Natural killer cell (primary cell): ENCODE measurements around the gene TNNT3. TPM values are rescaled to one million over a fixed set of nuclear protein-coding genes. Genes with fewer than 3 reads are reported as not detected.

Experiments
- ATAC-seq, 3 donors: fragments of 150-1000 bp in 2 of 3; fragments of 200-7000 bp in 1 of 3; cut with Tn5 transposase; 1 replicate in 1 of 3; 2 replicates in 2 of 3; pipeline ENCODE4 v1.10.0; 2021; ENCODE audit warnings: mild to moderate bottlenecking in 2 of 3, moderate library complexity in 2 of 3
- DNase-seq, 2 donors: peaks; one replicate each; pipeline versions ENCODE4 v3.0.0 to v3.0.0-alpha.2; 2013 to 2021; ENCODE audit warnings: mixed read lengths in 1 of 2
- H3K27ac ChIP-seq: one replicate; pipeline ENCODE4 v1.5.1; 2013; ENCODE audit warnings: mild to moderate bottlenecking, low read length
- H3K27me3 ChIP-seq: one replicate; pipeline ENCODE4 v1.6.1; 2013; ENCODE audit warnings: low read length; ENCODE audit not compliant: control insufficient read depth, insufficient read depth
- H3K36me3 ChIP-seq: one replicate; pipeline ENCODE4 v1.6.1; 2013; ENCODE audit warnings: low read length; ENCODE audit not compliant: control insufficient read depth, insufficient read depth
- H3K4me1 ChIP-seq: one replicate; pipeline ENCODE4 v1.6.1; 2013; ENCODE audit warnings: low read length; ENCODE audit not compliant: control insufficient read depth, insufficient read depth
- H3K4me3 ChIP-seq: one replicate; pipeline ENCODE4 v1.5.1; 2013; ENCODE audit warnings: low read length
- H3K9me3 ChIP-seq: one replicate; pipeline ENCODE4 v1.6.1; 2013; ENCODE audit warnings: low read length; ENCODE audit not compliant: control insufficient read depth, insufficient read depth
- H3K27ac Mint-ChIP-seq, 2 donors: one replicate each; pipeline ENCODE4 v1.8.0; 2022; ENCODE audit warnings: mild to moderate bottlenecking in 2 of 2, mixed read lengths in 2 of 2, moderate library complexity in 1 of 2
- H3K27me3 Mint-ChIP-seq, 2 donors: one replicate each; pipeline ENCODE4 v1.8.0; 2022; ENCODE audit warnings: low read depth in 2 of 2, mixed read lengths in 2 of 2
- H3K36me3 Mint-ChIP-seq: one replicate; pipeline ENCODE4 v1.8.0; 2022; ENCODE audit warnings: mixed read lengths
- H3K4me1 Mint-ChIP-seq, 2 donors: one replicate each; pipeline ENCODE4 v1.8.0; 2022; ENCODE audit warnings: mixed read lengths in 2 of 2
- H3K4me3 Mint-ChIP-seq: one replicate; pipeline ENCODE4 v1.8.0; 2022; ENCODE audit warnings: mild to moderate bottlenecking, moderate library complexity, mixed read lengths
- H3K9me3 Mint-ChIP-seq, 2 donors: one replicate each; pipeline ENCODE4 v1.8.0; 2022; ENCODE audit warnings: mixed read lengths in 2 of 2
- WGBS: methylation state at CpG from one replicate; pipeline ENCODE4 v1.1.7; 2013; ENCODE audit warnings: missing lambda C conversion rate; ENCODE audit not compliant: insufficient coverage; 5-methylcytosine and 5-hydroxymethylcytosine counted together
- intact Hi-C: fragments of 100-400 bp; cut with micrococcal nuclease; formaldehyde crosslinking; loops from one replicate; pipeline ENCODE4 v1.14.2; 2022
- total RNA-seq, 4 donors: library from RNA; stranded (reverse); fragments of 120-200 nt in 1 of 4; gene quantifications; one replicate each; pipeline versions ENCODE4 v1.2.3 to v1.2.4, GENCODE V29; 2013 to 2022
- TF ChIP-seq, protein P1 (sequence below): fragments of 200-600 bp; IDR thresholded peaks from one replicate; pipeline ENCODE4 v1.8.0; 2022; ENCODE audit warnings: antibody characterized with exemption

Gene TNNT3
- total RNA-seq, 3 donors from 2014 or later (not counting 1 experiment from before 2014, with no cell fraction given): 15.8 to 27.9 (median 26.2) TPM

GRCh38 chr11:1970956-1971355 lies 51.5 kb downstream of the TNNT3 start:
- intact Hi-C loops: no loop called here
- H3K27ac ChIP-seq: no peak overlapping the region
- TF ChIP-seq, protein P1, sequence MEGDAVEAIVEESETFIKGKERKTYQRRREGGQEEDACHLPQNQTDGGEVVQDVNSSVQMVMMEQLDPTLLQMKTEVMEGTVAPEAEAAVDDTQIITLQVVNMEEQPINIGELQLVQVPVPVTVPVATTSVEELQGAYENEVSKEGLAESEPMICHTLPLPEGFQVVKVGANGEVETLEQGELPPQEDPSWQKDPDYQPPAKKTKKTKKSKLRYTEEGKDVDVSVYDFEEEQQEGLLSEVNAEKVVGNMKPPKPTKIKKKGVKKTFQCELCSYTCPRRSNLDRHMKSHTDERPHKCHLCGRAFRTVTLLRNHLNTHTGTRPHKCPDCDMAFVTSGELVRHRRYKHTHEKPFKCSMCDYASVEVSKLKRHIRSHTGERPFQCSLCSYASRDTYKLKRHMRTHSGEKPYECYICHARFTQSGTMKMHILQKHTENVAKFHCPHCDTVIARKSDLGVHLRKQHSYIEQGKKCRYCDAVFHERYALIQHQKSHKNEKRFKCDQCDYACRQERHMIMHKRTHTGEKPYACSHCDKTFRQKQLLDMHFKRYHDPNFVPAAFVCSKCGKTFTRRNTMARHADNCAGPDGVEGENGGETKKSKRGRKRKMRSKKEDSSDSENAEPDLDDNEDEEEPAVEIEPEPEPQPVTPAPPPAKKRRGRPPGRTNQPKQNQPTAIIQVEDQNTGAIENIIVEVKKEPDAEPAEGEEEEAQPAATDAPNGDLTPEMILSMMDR: no peak
- H3K27me3 Mint-ChIP-seq: no peaks in the 10 kb centered on the region
- H3K27ac Mint-ChIP-seq: no peak overlapping the region
- no peaks in the 10 kb centered on the region for H3K36me3 ChIP-seq
- H3K27me3 ChIP-seq: no peaks in the 10 kb centered on the region
- no peaks in the 10 kb centered on the region for H3K4me1 ChIP-seq
- WGBS: 84% methylated on average over 9 of the region's 15 CpGs
- DNase-seq (no peak), ATAC-seq (no peak)
- H3K9me3 Mint-ChIP-seq: no peaks in the 10 kb centered on the region
- H3K4me3 ChIP-seq: no peak overlapping the region
- no peaks in the 10 kb centered on the region for H3K4me1 Mint-ChIP-seq
- no peak overlapping the region for H3K4me3 Mint-ChIP-seq
- H3K9me3 ChIP-seq: no peaks in the 10 kb centered on the region
- H3K36me3 Mint-ChIP-seq: no peaks in the 10 kb centered on the region

- H3K9me3 ChIP-seq: no peaks in the 10 kb centered on the region
- ATAC-seq (no peak), DNase-seq (no peak)
- WGBS: no CpG with 5 or more reads among the region's 13 CpGs
- no peaks in the 10 kb centered on the region for H3K4me1 ChIP-seq
- no peak overlapping the region for H3K4me3 ChIP-seq
- Mint-ChIP-seq H3K4me1 (no peaks in the 10 kb centered on the region), H3K36me3 (no peaks in the 10 kb centered on the region), H3K27ac (no peak overlapping the region), H3K9me3 (no peaks in the 10 kb centered on the region), H3K27me3 (no peaks in the 10 kb centered on the region), H3K4me3 (no peak overlapping the region)
- TF ChIP-seq, protein P1: no peak
- no peaks in the 10 kb centered on the region for H3K27me3 ChIP-seq
- H3K27ac ChIP-seq: no peak overlapping the region
- intact Hi-C loops: no loop called here
- H3K36me3 ChIP-seq: no peaks in the 10 kb centered on the region
Measured at GRCh38 chr11:1975185-1975584, 55.7 kb downstream of the TNNT3 start.

- no peak overlapping the region for H3K4me3 Mint-ChIP-seq
- H3K36me3 ChIP-seq: no peaks in the 10 kb centered on the region
- H3K27ac Mint-ChIP-seq: no peak overlapping the region
- no peaks in the 10 kb centered on the region for H3K9me3 Mint-ChIP-seq
- no peaks in the 10 kb centered on the region for H3K9me3 ChIP-seq
- no CpG with 5 or more reads among the region's 26 CpGs for WGBS
- DNase-seq: no peak
- no peaks in the 10 kb centered on the region for H3K27me3 Mint-ChIP-seq
- TF ChIP-seq, protein P1: no peak
- H3K4me3 ChIP-seq: no peak overlapping the region
- ATAC-seq: no peak
- intact Hi-C loops: no loop called here
- no peaks in the 10 kb centered on the region for H3K36me3 Mint-ChIP-seq
- H3K27ac ChIP-seq: no peak overlapping the region
- H3K27me3 ChIP-seq: no peaks in the 10 kb centered on the region
- no peaks in the 10 kb centered on the region for H3K4me1 ChIP-seq
- no peaks in the 10 kb centered on the region for H3K4me1 Mint-ChIP-seq
Measured at GRCh38 chr11:1978720-1979473, 59.4 kb downstream of the TNNT3 start.

DNA sequence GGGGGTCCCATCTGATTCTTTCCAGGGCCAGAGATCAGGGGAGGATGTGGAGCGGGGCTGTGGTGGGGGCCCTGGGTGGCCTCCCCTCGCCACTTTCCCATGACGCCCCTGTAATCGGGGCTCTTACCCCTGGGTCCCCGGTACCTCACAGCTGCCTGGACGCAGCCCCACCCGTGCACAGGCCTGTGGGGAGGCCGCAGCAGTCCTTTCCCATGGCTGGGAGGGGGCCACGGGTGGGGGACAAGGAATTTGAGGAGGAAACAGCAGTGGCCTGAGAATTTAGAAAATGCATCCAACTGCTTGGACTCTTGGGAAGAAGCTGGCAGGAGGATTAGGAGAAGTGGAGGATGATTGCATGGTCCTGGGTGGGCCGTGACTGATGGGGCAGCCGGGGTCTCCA lies 60.1 kb downstream of the TNNT3 start:
- H3K27ac Mint-ChIP-seq: no peak overlapping the region

More for the DNA sequence above, 60.1 kb downstream of the TNNT3 start:
- H3K4me1 Mint-ChIP-seq: no peaks in the 10 kb centered on the region
- no peaks in the 10 kb centered on the region for H3K27me3 Mint-ChIP-seq
- H3K36me3 ChIP-seq: no peaks in the 10 kb centered on the region
- H3K27ac ChIP-seq: no peak overlapping the region
- H3K4me3 ChIP-seq: no peak overlapping the region
- H3K4me1 ChIP-seq: no peaks in the 10 kb centered on the region
- intact Hi-C loops: no loop called here
- H3K9me3 ChIP-seq: no peaks in the 10 kb centered on the region
- H3K27me3 ChIP-seq: no peaks in the 10 kb centered on the region
- no CpG with 5 or more reads among the region's 11 CpGs for WGBS
- H3K4me3 Mint-ChIP-seq: no peak overlapping the region
- ATAC-seq (no peak), DNase-seq (no peak)
- no peaks in the 10 kb centered on the region for H3K9me3 Mint-ChIP-seq
- no peaks in the 10 kb centered on the region for H3K36me3 Mint-ChIP-seq
- TF ChIP-seq, protein P1: no peak
